ENCODE measurements around the gene SHOC2.

DNA sequence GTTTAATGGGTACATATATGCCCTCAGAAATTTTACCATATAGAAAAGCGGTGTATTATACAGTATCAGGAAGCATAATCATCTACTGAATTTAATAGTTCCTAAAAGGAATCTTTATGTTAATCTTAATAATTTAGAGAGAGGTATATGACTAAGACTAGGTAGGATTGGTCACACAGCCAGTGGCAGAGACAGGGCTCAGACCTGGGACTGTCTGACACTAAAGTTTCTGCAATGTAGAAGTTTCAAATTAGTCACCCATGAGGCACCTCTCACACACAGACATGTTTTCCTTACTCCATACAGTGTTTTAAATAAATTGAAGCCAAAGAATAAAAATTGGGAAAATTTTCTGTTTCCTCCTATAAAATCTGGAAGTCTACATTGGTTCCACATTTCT lies 84.6 kb downstream of the SHOC2 start:
- no peak for TF ChIP-seq YY1 (IDR thresholded peaks at IDR 0.05; ENCODE audit: insufficient read depth, insufficient read length)
- TF ChIP-seq SUZ12 (IDR thresholded peaks at IDR 0.05; ENCODE audit: extremely low read depth, insufficient read depth, insufficient read length) = no peak
